ENCODE results near the gene XRN2. TPM values are rescaled to one million over a fixed set of nuclear protein-coding genes. Genes with fewer than 3 reads are reported as not detected.
"Not testable (repeated sequence)": the region's sequence is repeated elsewhere in the genome, so short reads cannot be mapped to it uniquely, and the experiment has no call there.

The XRN2 gene
- total and polyA plus RNA-seq, 2 donors: 29.5 to 69.6 TPM

DNA sequence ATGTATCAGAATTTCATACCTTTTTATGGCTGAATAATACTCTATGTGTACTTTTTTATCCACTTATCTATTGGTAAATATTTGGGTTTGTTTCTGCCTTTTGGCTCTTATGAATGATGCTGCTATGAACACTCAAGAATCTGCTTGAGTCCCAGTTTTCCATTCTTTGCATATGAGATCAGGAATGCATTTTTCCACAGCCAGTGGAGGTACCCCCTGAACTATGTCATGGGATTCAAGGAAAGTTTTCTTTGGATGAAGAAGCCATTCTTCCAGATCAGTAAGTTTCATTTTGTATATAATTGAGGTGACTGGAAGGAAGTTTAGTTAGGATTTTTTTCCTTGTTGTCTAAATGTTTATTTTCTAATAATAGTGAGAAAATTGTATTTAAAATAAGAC is 53.3 kb downstream of the XRN2 start:
- Histone ChIP-seq H3K9me3 (ENCODE audit: control insufficient read depth in 2 of 2, insufficient read depth in 1 of 2, low read length in 1 of 2) (no peaks in the 10 kb centered on the region), H3K4me1 (ENCODE audit: control insufficient read depth in 2 of 2, insufficient read depth in 2 of 2, low read length in 2 of 2) (no peaks in the 10 kb centered on the region), H3K4me3 (ENCODE audit: low read length in 2 of 2) (no peak overlapping the region), H3K36me3 (ENCODE audit: control insufficient read depth in 2 of 2, insufficient read depth in 2 of 2, low read length in 1 of 2) (peaks cover 3 to 31% of the 10 kb centered on the region in 2 donors), H3K27ac (ENCODE audit: low read depth in 1 of 2, low read length in 1 of 2) (no peak overlapping the region), H3K27me3 (ENCODE audit: control insufficient read depth in 2 of 2, insufficient read depth in 1 of 2, low read length in 1 of 2) (no peaks in the 10 kb centered on the region)
- no peak for DNase-seq (ENCODE audit: low read depth in 6 of 9, low spot score in 9 of 9)

DNA sequence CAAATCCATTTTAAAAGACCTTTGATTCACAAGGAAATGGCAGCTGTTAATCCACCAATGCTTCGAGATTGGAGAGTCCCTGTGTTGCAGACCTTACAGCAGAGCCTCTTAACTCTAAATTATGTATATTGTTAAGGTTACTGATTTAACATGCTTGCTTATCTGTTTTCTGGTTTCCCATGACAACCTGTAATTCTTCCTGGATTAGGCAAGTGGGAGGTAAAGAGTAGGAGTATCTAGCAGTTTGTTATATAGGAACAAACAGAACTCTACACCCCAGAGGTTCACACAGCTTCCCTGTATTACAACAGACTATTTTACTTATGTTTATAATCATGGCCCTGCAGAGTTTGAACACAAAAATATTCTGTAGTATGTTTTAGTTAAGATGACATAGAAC is 54.7 kb downstream of the XRN2 start:
- Histone ChIP-seq H3K4me1 (ENCODE audit: control insufficient read depth in 2 of 2, insufficient read depth in 2 of 2, low read length in 2 of 2) (no peaks in the 10 kb centered on the region), H3K4me3 (ENCODE audit: low read length in 2 of 2) (no peak overlapping the region), H3K9me3 (ENCODE audit: control insufficient read depth in 2 of 2, insufficient read depth in 1 of 2, low read length in 1 of 2) (no peaks in the 10 kb centered on the region), H3K36me3 (ENCODE audit: control insufficient read depth in 2 of 2, insufficient read depth in 2 of 2, low read length in 1 of 2) (peaks cover 4 to 39% of the 10 kb centered on the region in 2 donors), H3K27ac (ENCODE audit: low read depth in 1 of 2, low read length in 1 of 2) (no peak overlapping the region), H3K27me3 (ENCODE audit: control insufficient read depth in 2 of 2, insufficient read depth in 1 of 2, low read length in 1 of 2) (no peaks in the 10 kb centered on the region)
- no peak for DNase-seq (ENCODE audit: low read depth in 6 of 9, low spot score in 9 of 9)
- WGBS: 94% methylated on average over 1 of the region's 1 CpG

DNA sequence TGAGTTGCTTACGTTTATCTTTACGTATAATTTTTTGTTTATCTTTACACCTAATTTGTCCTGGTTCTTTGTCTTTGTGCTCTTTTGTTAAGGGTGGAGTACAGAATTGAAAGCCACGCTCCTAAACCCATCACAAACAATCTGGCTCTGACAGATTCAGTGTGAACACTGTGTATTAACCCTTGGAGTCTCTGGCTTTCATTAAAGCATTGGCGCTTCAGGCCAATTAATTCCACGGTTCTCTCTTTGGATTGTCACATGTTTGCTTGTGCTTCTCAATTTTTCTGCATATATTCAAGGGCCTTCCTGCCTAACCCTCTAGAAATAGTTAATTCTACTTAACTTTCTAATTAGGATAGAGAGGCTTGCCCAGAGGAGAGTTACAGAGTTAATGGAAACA is 55.6 kb downstream of the XRN2 start:
- Histone ChIP-seq H3K27me3 (ENCODE audit: control insufficient read depth in 2 of 2, insufficient read depth in 1 of 2, low read length in 1 of 2) (no peaks in the 10 kb centered on the region), H3K27ac (ENCODE audit: low read depth in 1 of 2, low read length in 1 of 2) (no peak overlapping the region), H3K4me3 (ENCODE audit: low read length in 2 of 2) (no peak overlapping the region), H3K36me3 (ENCODE audit: control insufficient read depth in 2 of 2, insufficient read depth in 2 of 2, low read length in 1 of 2) (peaks cover 7 to 44% of the 10 kb centered on the region in 2 donors), H3K4me1 (ENCODE audit: control insufficient read depth in 2 of 2, insufficient read depth in 2 of 2, low read length in 2 of 2) (no peaks in the 10 kb centered on the region), H3K9me3 (ENCODE audit: control insufficient read depth in 2 of 2, insufficient read depth in 1 of 2, low read length in 1 of 2) (no peaks in the 10 kb centered on the region)
- no peak for DNase-seq (ENCODE audit: low read depth in 6 of 9, low spot score in 9 of 9)
- WGBS: 98% methylated on average over 5 of the region's 5 CpGs

DNA sequence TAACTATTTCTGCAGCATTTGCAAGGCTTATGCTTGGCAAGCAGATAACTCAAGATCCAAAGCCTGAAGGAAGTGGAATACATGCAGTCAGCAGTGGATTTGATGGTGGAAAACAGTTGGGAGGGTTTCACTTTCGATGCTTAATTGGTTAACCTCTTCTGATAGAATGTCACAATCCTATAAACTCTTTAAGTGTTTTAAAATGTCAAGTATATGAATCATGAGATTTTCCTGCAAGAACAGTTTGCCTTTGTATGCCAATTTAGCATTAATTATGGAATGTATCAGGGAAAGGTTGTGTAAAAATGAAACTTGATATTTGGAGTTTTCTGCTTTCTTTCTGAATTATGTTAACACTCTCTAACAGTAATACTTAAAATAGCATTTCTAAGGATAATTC is 57.6 kb downstream of the XRN2 start:
- 90% methylated on average over 1 of the region's 1 CpG for WGBS

DNA sequence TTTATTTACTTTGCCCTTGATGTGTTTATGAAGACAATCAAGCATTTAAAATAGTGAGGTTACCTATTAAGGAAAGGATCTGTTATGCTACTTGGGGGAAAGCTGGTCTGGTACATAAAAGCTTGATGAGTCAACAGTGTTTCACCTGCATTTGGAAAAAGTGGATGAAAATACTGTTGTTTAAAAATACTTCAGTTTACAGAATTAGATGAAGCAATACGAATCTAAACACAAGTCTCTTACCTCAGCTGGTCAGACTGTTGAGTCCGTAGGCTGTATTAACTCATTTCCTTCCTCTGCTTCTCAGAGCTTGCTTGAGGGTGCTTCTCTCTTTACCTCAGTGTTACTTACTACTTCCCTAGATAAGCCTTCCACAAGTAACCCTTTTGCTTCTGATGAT is 58.1 kb downstream of the XRN2 start:
- Histone ChIP-seq H3K9me3 (ENCODE audit: control insufficient read depth in 2 of 2, insufficient read depth in 1 of 2, low read length in 1 of 2) (no peaks in the 10 kb centered on the region), H3K4me3 (ENCODE audit: low read length in 2 of 2) (no peak overlapping the region), H3K36me3 (ENCODE audit: control insufficient read depth in 2 of 2, insufficient read depth in 2 of 2, low read length in 1 of 2) (peaks cover 10 to 54% of the 10 kb centered on the region in 2 donors), H3K27ac (ENCODE audit: low read depth in 1 of 2, low read length in 1 of 2) (no peak overlapping the region), H3K27me3 (ENCODE audit: control insufficient read depth in 2 of 2, insufficient read depth in 1 of 2, low read length in 1 of 2) (no peaks in the 10 kb centered on the region), H3K4me1 (ENCODE audit: control insufficient read depth in 2 of 2, insufficient read depth in 2 of 2, low read length in 2 of 2) (no peaks in the 10 kb centered on the region)
- no peak for DNase-seq (ENCODE audit: low read depth in 6 of 9, low spot score in 9 of 9)
- 74% methylated on average over 2 of the region's 2 CpGs for WGBS

More for the DNA sequence above, 57.6 kb downstream of the XRN2 start:
- Histone ChIP-seq H3K36me3 (ENCODE audit: control insufficient read depth in 2 of 2, insufficient read depth in 2 of 2, low read length in 1 of 2) (peaks cover 10 to 54% of the 10 kb centered on the region in 2 donors), H3K27me3 (ENCODE audit: control insufficient read depth in 2 of 2, insufficient read depth in 1 of 2, low read length in 1 of 2) (no peaks in the 10 kb centered on the region), H3K27ac (ENCODE audit: low read depth in 1 of 2, low read length in 1 of 2) (no peak overlapping the region), H3K9me3 (ENCODE audit: control insufficient read depth in 2 of 2, insufficient read depth in 1 of 2, low read length in 1 of 2) (no peaks in the 10 kb centered on the region), H3K4me3 (ENCODE audit: low read length in 2 of 2) (no peak overlapping the region), H3K4me1 (ENCODE audit: control insufficient read depth in 2 of 2, insufficient read depth in 2 of 2, low read length in 2 of 2) (no peaks in the 10 kb centered on the region)
- no peak for DNase-seq (ENCODE audit: low read depth in 6 of 9, low spot score in 9 of 9)

DNA sequence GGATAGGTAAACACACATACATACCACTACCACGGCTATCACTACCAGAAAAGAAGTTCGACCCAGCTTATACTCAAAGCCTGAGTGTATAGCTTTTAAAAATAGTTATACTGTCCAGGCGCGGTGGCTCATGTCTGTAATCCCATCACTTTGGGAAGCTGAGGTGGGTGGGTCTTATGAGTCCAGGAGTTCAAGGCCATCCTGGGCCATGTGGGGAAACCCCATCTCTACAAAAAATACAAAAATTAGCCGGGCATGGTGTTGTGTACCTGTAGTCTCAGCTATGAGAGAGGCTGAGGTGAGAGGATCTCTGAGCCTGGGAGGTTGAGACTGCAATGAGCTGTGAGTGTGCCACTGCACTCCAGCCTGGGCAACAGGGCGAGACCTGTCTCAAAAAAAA is 61.3 kb downstream of the XRN2 start:
- Histone ChIP-seq H3K4me1 (ENCODE audit: control insufficient read depth in 2 of 2, insufficient read depth in 2 of 2, low read length in 2 of 2) (no peaks in the 10 kb centered on the region), H3K27me3 (ENCODE audit: control insufficient read depth in 2 of 2, insufficient read depth in 1 of 2, low read length in 1 of 2) (no peaks in the 10 kb centered on the region), H3K4me3 (ENCODE audit: low read length in 2 of 2) (no peak overlapping the region), H3K36me3 (ENCODE audit: control insufficient read depth in 2 of 2, insufficient read depth in 2 of 2, low read length in 1 of 2) (peaks cover 10 to 42% of the 10 kb centered on the region in 2 donors), H3K9me3 (ENCODE audit: control insufficient read depth in 2 of 2, insufficient read depth in 1 of 2, low read length in 1 of 2) (no peaks in the 10 kb centered on the region), H3K27ac (ENCODE audit: low read depth in 1 of 2, low read length in 1 of 2) (no peak overlapping the region)
- 96% methylated on average over 6 of the region's 6 CpGs for WGBS
- DNase-seq (ENCODE audit: low read depth in 6 of 9, low spot score in 9 of 9): no peak

DNA sequence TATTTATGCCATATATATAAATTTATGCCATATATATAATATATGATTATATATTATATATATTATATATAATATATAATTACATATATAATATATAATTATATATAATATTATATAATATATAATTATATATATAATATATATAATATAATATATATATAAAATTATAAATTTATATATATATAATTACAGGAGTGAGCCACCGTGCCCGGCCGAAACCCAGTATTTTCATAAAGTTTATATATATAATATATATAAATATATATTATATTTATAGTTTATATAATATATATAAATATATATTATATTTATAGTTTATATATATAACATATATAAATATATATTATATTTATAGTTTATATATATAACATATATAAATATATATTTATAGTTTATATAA is 62.6 kb downstream of the XRN2 start:
- over 99% methylated on average over 3 of the region's 3 CpGs for WGBS
- no peaks in the 10 kb centered on the region for H3K9me3 ChIP-seq (ENCODE audit: control insufficient read depth in 2 of 2, insufficient read depth in 1 of 2, low read length in 1 of 2)
- peaks cover 7 to 37% of the 10 kb centered on the region in 2 donors for H3K36me3 ChIP-seq (ENCODE audit: control insufficient read depth in 2 of 2, insufficient read depth in 2 of 2, low read length in 1 of 2)
- no peaks in the 10 kb centered on the region for H3K27me3 ChIP-seq (ENCODE audit: control insufficient read depth in 2 of 2, insufficient read depth in 1 of 2, low read length in 1 of 2)
- no peak overlapping the region for H3K27ac ChIP-seq (ENCODE audit: low read depth in 1 of 2, low read length in 1 of 2)
- no peak overlapping the region for H3K4me3 ChIP-seq (ENCODE audit: low read length in 2 of 2)
- H3K4me1 ChIP-seq (ENCODE audit: control insufficient read depth in 2 of 2, insufficient read depth in 2 of 2, low read length in 2 of 2): no peaks in the 10 kb centered on the region
- DNase-seq (ENCODE audit: low read depth in 6 of 9, low spot score in 9 of 9): no peak

DNA sequence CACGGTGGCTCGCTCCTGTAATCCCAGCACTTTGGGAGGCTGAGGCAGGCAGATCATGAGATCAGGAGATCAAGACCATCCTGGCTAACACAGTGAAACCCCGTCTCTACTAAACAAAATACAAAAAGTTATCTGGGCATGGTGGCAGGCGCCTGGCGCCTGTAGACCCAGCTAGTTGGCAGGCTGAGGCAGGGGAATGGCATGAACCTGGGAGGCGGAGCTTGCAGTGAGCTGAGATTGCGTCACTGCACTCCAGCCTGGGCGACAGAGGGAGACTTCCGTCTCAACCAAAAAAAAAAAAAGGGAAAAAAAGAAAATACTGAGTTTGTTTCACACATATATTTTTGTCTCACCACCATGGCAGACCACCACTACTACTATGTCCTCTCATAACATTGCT is 63.1 kb downstream of the XRN2 start:
- H3K4me1 ChIP-seq (ENCODE audit: control insufficient read depth in 2 of 2, insufficient read depth in 2 of 2, low read length in 2 of 2); H3K4me3 ChIP-seq (ENCODE audit: low read length in 2 of 2); H3K9me3 ChIP-seq (ENCODE audit: control insufficient read depth in 2 of 2, insufficient read depth in 1 of 2, low read length in 1 of 2); H3K27me3 ChIP-seq (ENCODE audit: control insufficient read depth in 2 of 2, insufficient read depth in 1 of 2, low read length in 1 of 2); DNase-seq (ENCODE audit: low read depth in 6 of 9, low spot score in 9 of 9); H3K27ac ChIP-seq (ENCODE audit: low read depth in 1 of 2, low read length in 1 of 2): not testable (repeated sequence)
- peaks cover 7 to 38% of the 10 kb centered on the region in 2 donors for H3K36me3 ChIP-seq (ENCODE audit: control insufficient read depth in 2 of 2, insufficient read depth in 2 of 2, low read length in 1 of 2)
- 97% methylated on average over 9 of the region's 9 CpGs for WGBS

DNA sequence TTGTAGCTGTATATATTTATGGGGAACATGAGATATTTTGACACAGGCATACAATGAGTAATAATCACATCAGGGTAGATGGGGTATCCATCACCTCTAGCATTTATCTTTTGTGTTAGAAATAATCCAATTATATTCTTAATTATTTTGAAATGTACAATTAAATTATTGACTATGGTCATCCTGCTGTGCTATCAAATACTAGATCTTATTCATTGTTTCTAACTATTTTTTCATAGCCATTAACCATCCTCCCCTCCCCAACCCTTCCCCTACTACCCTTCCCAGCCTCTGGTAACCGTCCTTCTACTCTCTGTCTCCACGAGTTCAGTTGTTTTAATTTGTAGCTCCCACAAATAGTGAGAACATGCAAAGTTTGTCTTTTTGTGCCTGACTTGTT is 65.7 kb downstream of the XRN2 start:
- Histone ChIP-seq H3K27ac (ENCODE audit: low read depth in 1 of 2, low read length in 1 of 2) (no peak overlapping the region), H3K36me3 (ENCODE audit: control insufficient read depth in 2 of 2, insufficient read depth in 2 of 2, low read length in 1 of 2) (peaks cover 3 to 29% of the 10 kb centered on the region in 2 donors), H3K4me1 (ENCODE audit: control insufficient read depth in 2 of 2, insufficient read depth in 2 of 2, low read length in 2 of 2) (no peaks in the 10 kb centered on the region), H3K27me3 (ENCODE audit: control insufficient read depth in 2 of 2, insufficient read depth in 1 of 2, low read length in 1 of 2) (no peaks in the 10 kb centered on the region), H3K4me3 (ENCODE audit: low read length in 2 of 2) (no peak overlapping the region), H3K9me3 (ENCODE audit: control insufficient read depth in 2 of 2, insufficient read depth in 1 of 2, low read length in 1 of 2) (no peaks in the 10 kb centered on the region)
- WGBS: 49% methylated on average over 2 of the region's 2 CpGs
- no peak for DNase-seq (ENCODE audit: low read depth in 6 of 9, low spot score in 9 of 9)

DNA sequence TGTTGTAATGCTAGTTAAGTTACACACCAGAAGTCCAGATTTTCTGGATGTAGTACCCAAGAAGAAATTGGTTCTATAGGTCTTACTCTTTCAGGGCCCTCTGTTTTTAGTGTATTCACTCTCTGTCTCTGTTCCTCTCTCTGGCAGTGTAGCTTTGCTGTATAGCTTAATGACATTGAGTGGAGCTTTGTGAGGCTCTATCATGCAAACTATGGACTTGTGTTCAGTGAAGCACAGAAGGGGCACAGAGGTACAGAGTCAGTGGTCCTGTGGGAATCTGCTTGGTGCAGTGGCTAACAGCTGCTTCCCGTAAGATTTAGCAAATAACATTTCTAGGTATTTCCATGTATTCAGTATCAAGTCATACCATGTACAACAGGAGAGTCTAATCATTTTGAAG is 68.1 kb downstream of the XRN2 start:
- no peaks in the 10 kb centered on the region for H3K9me3 ChIP-seq (ENCODE audit: control insufficient read depth in 2 of 2, insufficient read depth in 1 of 2, low read length in 1 of 2)
- H3K36me3 ChIP-seq (ENCODE audit: control insufficient read depth in 2 of 2, insufficient read depth in 2 of 2, low read length in 1 of 2): peaks cover 0 to 17% of the 10 kb centered on the region in 2 donors
- H3K27me3 ChIP-seq (ENCODE audit: control insufficient read depth in 2 of 2, insufficient read depth in 1 of 2, low read length in 1 of 2): no peaks in the 10 kb centered on the region
- no peak for DNase-seq (ENCODE audit: low read depth in 6 of 9, low spot score in 9 of 9)
- H3K4me3 ChIP-seq (ENCODE audit: low read length in 2 of 2): no peak overlapping the region
- 91% methylated on average over 1 of the region's 1 CpG for WGBS
- no peak overlapping the region for H3K27ac ChIP-seq (ENCODE audit: low read depth in 1 of 2, low read length in 1 of 2)
- no peaks in the 10 kb centered on the region for H3K4me1 ChIP-seq (ENCODE audit: control insufficient read depth in 2 of 2, insufficient read depth in 2 of 2, low read length in 2 of 2)
